NCI-H2196 (cell line): ENCODE data around the gene TMEM54.

Experiments used
- DNase-seq: peaks from one replicate; lab custom pipeline; 2025; ENCODE audit not compliant: unreplicated experiment; lab: John Stamatoyannopoulos, UW

The TMEM54 gene

GRCh38 chr1:32900956-32901822 lies at the start of gene TMEM54:
TSS of gene TMEM54 (minus strand) at chr1:32901389. CDS start at chr1:32901238, 151 bp downstream.
- peak; percentile 53 for DNase-seq

- peak; percentile 23 for DNase-seq
These were observed 48.3 kb upstream of the TMEM54 start for GRCh38 chr1:32949519-32949918.

- no peak for DNase-seq
These were observed 47.7 kb upstream of the TMEM54 start for GRCh38 chr1:32948905-32949304.

- no peak for DNase-seq
These were observed 47.2 kb upstream of the TMEM54 start for GRCh38 chr1:32948390-32948722.

- no peak for DNase-seq
These were observed 46.6 kb upstream of the TMEM54 start for GRCh38 chr1:32947669-32948389.

- no peak for DNase-seq
These were observed 45.2 kb upstream of the TMEM54 start for GRCh38 chr1:32946413-32946812.

GRCh38 chr1:32944180-32944579 lies 43.0 kb upstream of the TMEM54 start:
- no peak for DNase-seq

- no peak for DNase-seq
These were observed 38.6 kb upstream of the TMEM54 start for GRCh38 chr1:32939655-32940371.

GRCh38 chr1:32937061-32937460 lies 35.9 kb upstream of the TMEM54 start:
- no peak for DNase-seq

GRCh38 chr1:32934535-32934934 lies 33.3 kb upstream of the TMEM54 start:
- no peak for DNase-seq

GRCh38 chr1:32933742-32934322 lies 32.6 kb upstream of the TMEM54 start:
- DNase-seq = peak; percentile 38

- no peak for DNase-seq
These were observed 30.6 kb upstream of the TMEM54 start for GRCh38 chr1:32931760-32932159.

GRCh38 chr1:32929366-32929765 lies 28.2 kb upstream of the TMEM54 start:
- DNase-seq = no peak

- DNase-seq = no peak
These were observed 27.5 kb upstream of the TMEM54 start for GRCh38 chr1:32928715-32929114.

- DNase-seq = no peak
These were observed 27.1 kb upstream of the TMEM54 start for GRCh38 chr1:32928285-32928684.

GRCh38 chr1:32927441-32927840 lies 26.3 kb upstream of the TMEM54 start:
- no peak for DNase-seq

GRCh38 chr1:32926562-32926961 lies 25.4 kb upstream of the TMEM54 start:
- DNase-seq = no peak

GRCh38 chr1:32925403-32926162 lies 24.4 kb upstream of the TMEM54 start:
- DNase-seq = no peak

GRCh38 chr1:32924881-32925344 lies 23.7 kb upstream of the TMEM54 start:
- DNase-seq = no peak

- no peak for DNase-seq
These were observed 19.6 kb upstream of the TMEM54 start for GRCh38 chr1:32920833-32921232.
